HG02884 (cell line): ENCODE data around the gene LRRC4B.

Experiments used
- ATAC-seq: cut with Tn5 transposase; IDR thresholded peaks from one replicate; pipeline ENCODE4 v1.9.1; 2021; ENCODE audit warnings: mild to moderate bottlenecking, moderate library complexity; ENCODE audit not compliant: unreplicated experiment

LRRC4B gene

GRCh38 chr19:50554212-50554611, 14.0 kb downstream of the LRRC4B start:
- no peak for ATAC-seq

GRCh38 chr19:50553134-50553703, 15.0 kb downstream of the LRRC4B start:
- ATAC-seq: no peak

- ATAC-seq: no peak
These were observed 15.7 kb downstream of the LRRC4B start for GRCh38 chr19:50552540-50552939.

GRCh38 chr19:50551715-50552187, 16.5 kb downstream of the LRRC4B start:
- no peak for ATAC-seq

GRCh38 chr19:50551034-50551714, 17.1 kb downstream of the LRRC4B start:
- ATAC-seq: no peak

GRCh38 chr19:50550594-50550966, 17.7 kb downstream of the LRRC4B start:
- ATAC-seq: no peak

- ATAC-seq: no peak
These were observed 18.2 kb downstream of the LRRC4B start for GRCh38 chr19:50549927-50550593.

GRCh38 chr19:50549059-50549926, 18.9 kb downstream of the LRRC4B start:
- ATAC-seq: no peak

GRCh38 chr19:50548191-50549058, 19.8 kb downstream of the LRRC4B start:
- no peak for ATAC-seq

- ATAC-seq: no peak
These were observed 20.6 kb downstream of the LRRC4B start for GRCh38 chr19:50547385-50548190.

GRCh38 chr19:50546527-50547221, 21.6 kb downstream of the LRRC4B start:
- no peak for ATAC-seq

GRCh38 chr19:50542943-50543342, 25.3 kb downstream of the LRRC4B start:
- ATAC-seq: no peak

GRCh38 chr19:50537769-50538230, 30.4 kb downstream of the LRRC4B start:
- ATAC-seq: no peak

- no peak for ATAC-seq
These were observed 30.9 kb downstream of the LRRC4B start for GRCh38 chr19:50537306-50537685.

- ATAC-seq: no peak
These were observed 31.5 kb downstream of the LRRC4B start for GRCh38 chr19:50536662-50537305.

- ATAC-seq: no peak
These were observed 32.5 kb downstream of the LRRC4B start for GRCh38 chr19:50535672-50536187.

- ATAC-seq: no peak
These were observed 33.8 kb downstream of the LRRC4B start for GRCh38 chr19:50534478-50534877.

- ATAC-seq: no peak
These were observed 35.3 kb downstream of the LRRC4B start for GRCh38 chr19:50532952-50533351.
